Measurements from ENCODE around the gene FSTL4.

FSTL4 gene

GRCh38 chr5:133530270-133530669 is 82.1 kb downstream of the FSTL4 start:
- TF ChIP-seq CTCF (IDR thresholded peaks at IDR 0.05; ENCODE audit: insufficient read depth, low read length, missing control alignments): no peak
- ChIA-PET POLR2A (no interaction called here), CTCF (no interaction called here)
- H3K4me3 ChIP-seq (ENCODE audit: low read depth, low read length): no peak overlapping the region
- DNase-seq (ENCODE audit: low read depth, low spot score): no peak

GRCh38 chr5:133528841-133529240 is 83.5 kb downstream of the FSTL4 start:
- POLR2A ChIA-PET: no interaction called here
- CTCF ChIA-PET: no interaction called here
- no peak for DNase-seq (ENCODE audit: low read depth, low spot score)
- TF ChIP-seq CTCF (IDR thresholded peaks at IDR 0.05; ENCODE audit: insufficient read depth, low read length, missing control alignments): no peak
- no peak overlapping the region for H3K4me3 ChIP-seq (ENCODE audit: low read depth, low read length)

GRCh38 chr5:133527311-133527710 is 85.0 kb downstream of the FSTL4 start:
- CTCF ChIA-PET: interaction anchor here (1.4 kb wide), 1 partner anchor 343 kb away, joined by 4 read pairs; no protein-coding TSS in a partner anchor
- DNase-seq (ENCODE audit: low read depth, low spot score): peak; percentile 52
- TF ChIP-seq CTCF (IDR thresholded peaks at IDR 0.05; ENCODE audit: insufficient read depth, low read length, missing control alignments): no peak
- POLR2A ChIA-PET: no interaction called here
- no peak overlapping the region for H3K4me3 ChIP-seq (ENCODE audit: low read depth, low read length)

- no peak for TF ChIP-seq CTCF (IDR thresholded peaks at IDR 0.05; ENCODE audit: insufficient read depth, low read length, missing control alignments)
- ChIA-PET CTCF (interaction anchor here (1.4 kb wide), 1 partner anchor 344 kb away, joined by 4 read pairs; no protein-coding TSS in a partner anchor), POLR2A (no interaction called here)
- DNase-seq (ENCODE audit: low read depth, low spot score): no peak
- H3K4me3 ChIP-seq (ENCODE audit: low read depth, low read length): no peak overlapping the region
These were observed 86.0 kb downstream of the FSTL4 start for GRCh38 chr5:133526368-133526767.

- no peak for DNase-seq (ENCODE audit: low read depth, low spot score)
- POLR2A ChIA-PET: no interaction called here
- no peak overlapping the region for H3K4me3 ChIP-seq (ENCODE audit: low read depth, low read length)
- CTCF ChIA-PET: no interaction called here
- TF ChIP-seq CTCF (IDR thresholded peaks at IDR 0.05; ENCODE audit: insufficient read depth, low read length, missing control alignments): no peak
These were observed 87.2 kb downstream of the FSTL4 start for GRCh38 chr5:133525126-133525525.

GRCh38 chr5:133524666-133525065 is 87.7 kb downstream of the FSTL4 start:
- no peak for TF ChIP-seq CTCF (IDR thresholded peaks at IDR 0.05; ENCODE audit: insufficient read depth, low read length, missing control alignments)
- no peak overlapping the region for H3K4me3 ChIP-seq (ENCODE audit: low read depth, low read length)
- CTCF ChIA-PET: no interaction called here
- no peak for DNase-seq (ENCODE audit: low read depth, low spot score)
- POLR2A ChIA-PET: no interaction called here
